ENCODE measurements around the gene CDH13.

DNA sequence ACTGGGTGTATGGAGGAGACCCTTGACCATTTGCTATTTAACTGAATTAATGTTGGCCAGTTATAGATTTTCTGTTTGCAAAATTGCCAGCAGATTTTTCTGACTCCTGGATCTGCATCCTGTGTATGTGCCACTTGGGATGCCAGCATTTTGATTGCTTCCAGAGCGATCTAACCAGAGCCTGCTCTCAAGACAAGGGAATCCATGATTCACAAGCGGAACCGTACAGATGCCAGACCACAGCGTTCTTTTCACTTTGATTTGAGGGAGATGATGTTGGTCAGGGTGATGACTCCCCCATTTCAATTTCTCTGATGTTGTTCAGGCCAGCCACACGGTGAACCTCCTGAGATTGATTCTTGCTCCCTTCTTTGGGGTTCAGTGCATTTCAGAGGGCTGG lies 228.7 kb downstream of the CDH13 start:
- TF ChIP-seq POLR2A (IDR thresholded peaks at IDR 0.05), result no peak
- TF ChIP-seq, protein P1, sequence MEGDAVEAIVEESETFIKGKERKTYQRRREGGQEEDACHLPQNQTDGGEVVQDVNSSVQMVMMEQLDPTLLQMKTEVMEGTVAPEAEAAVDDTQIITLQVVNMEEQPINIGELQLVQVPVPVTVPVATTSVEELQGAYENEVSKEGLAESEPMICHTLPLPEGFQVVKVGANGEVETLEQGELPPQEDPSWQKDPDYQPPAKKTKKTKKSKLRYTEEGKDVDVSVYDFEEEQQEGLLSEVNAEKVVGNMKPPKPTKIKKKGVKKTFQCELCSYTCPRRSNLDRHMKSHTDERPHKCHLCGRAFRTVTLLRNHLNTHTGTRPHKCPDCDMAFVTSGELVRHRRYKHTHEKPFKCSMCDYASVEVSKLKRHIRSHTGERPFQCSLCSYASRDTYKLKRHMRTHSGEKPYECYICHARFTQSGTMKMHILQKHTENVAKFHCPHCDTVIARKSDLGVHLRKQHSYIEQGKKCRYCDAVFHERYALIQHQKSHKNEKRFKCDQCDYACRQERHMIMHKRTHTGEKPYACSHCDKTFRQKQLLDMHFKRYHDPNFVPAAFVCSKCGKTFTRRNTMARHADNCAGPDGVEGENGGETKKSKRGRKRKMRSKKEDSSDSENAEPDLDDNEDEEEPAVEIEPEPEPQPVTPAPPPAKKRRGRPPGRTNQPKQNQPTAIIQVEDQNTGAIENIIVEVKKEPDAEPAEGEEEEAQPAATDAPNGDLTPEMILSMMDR (IDR thresholded peaks at IDR 0.05), result no peak

Measured in Peyer's patch (tissue), 4 donors.